Measurements from ENCODE around the gene HOGA1. TPM values are rescaled to one million over a fixed set of nuclear protein-coding genes. Genes with fewer than 3 reads are reported as not detected.

Gene HOGA1
- total and polyA plus RNA-seq, 2 donors (not counting 1 experiment from before 2014, with no cell fraction given): 0.58 to 1.5 TPM

GRCh38 chr10:97589479-97589878 is 5.3 kb downstream of the HOGA1 start, which contains the start of gene C10orf62:
Gene C10orf62, plus strand, starts transcription at chr10:97589721. Its CDS starts 177 bp downstream, at chr10:97589898.
- Histone ChIP-seq H3K4me2 (ENCODE audit: extremely low read depth, insufficient read depth, low read length) (no peak within 1 kb of the TSS), H4K20me1 (ENCODE audit: control insufficient read depth, extremely low read depth, insufficient read depth, low read length) (no peaks in the 10 kb centered on the region), H3K27ac (ENCODE audit: insufficient read depth, low read length) (no peak within 1 kb of the TSS), H3K9ac (ENCODE audit: insufficient read depth, low read length) (no peak within 1 kb of the TSS), H3K27me3 (ENCODE audit: control insufficient read depth, insufficient read depth, low read length) (no peaks in the 10 kb centered on the region), H3K9me3 (ENCODE audit: control insufficient read depth, insufficient read depth, low read depth, low read length) (no peaks in the 10 kb centered on the region), H3K4me3 (replicated peaks in 1 of 4; ENCODE audit: control extremely low read depth in 1 of 4, insufficient read depth in 1 of 4, low read depth in 3 of 4, low read length in 4 of 4) (no peak within 1 kb of the TSS), H2AFZ (ENCODE audit: low read length) (no peak within 1 kb of the TSS), H3K79me2 (ENCODE audit: control insufficient read depth, insufficient read depth, low read length) (no peaks in the 10 kb centered on the region), H3K4me1 (ENCODE audit: control insufficient read depth, extremely low read depth, insufficient read depth, low read length) (peaks cover 4% of the 10 kb centered on the region), H3K36me3 (ENCODE audit: control insufficient read depth, insufficient read depth, low read length) (no peaks in the 10 kb centered on the region)
- no peak for DNase-seq (ENCODE audit: low read depth in 2 of 2)
- TF ChIP-seq EZH2 (IDR thresholded peaks at IDR 0.05; ENCODE audit: low read length, missing control alignments): no peak
- no peak for TF ChIP-seq CTCF (conservative IDR thresholded peaks at IDR 0.05 in 1 of 2, IDR thresholded peaks at IDR 0.05 in 1 of 2; ENCODE audit: low read depth in 1 of 2, low read length in 2 of 2)

- no peak overlapping the region for H3K4me2 ChIP-seq (ENCODE audit: extremely low read depth, insufficient read depth, low read length)
- peaks cover 4% of the 10 kb centered on the region for H3K4me1 ChIP-seq (ENCODE audit: control insufficient read depth, extremely low read depth, insufficient read depth, low read length)
- no peaks in the 10 kb centered on the region for H3K9me3 ChIP-seq (ENCODE audit: control insufficient read depth, insufficient read depth, low read depth, low read length)
- no peaks in the 10 kb centered on the region for H3K27me3 ChIP-seq (ENCODE audit: control insufficient read depth, insufficient read depth, low read length)
- H3K9ac ChIP-seq (ENCODE audit: insufficient read depth, low read length): no peak overlapping the region
- no peaks in the 10 kb centered on the region for H4K20me1 ChIP-seq (ENCODE audit: control insufficient read depth, extremely low read depth, insufficient read depth, low read length)
- no peak for DNase-seq (ENCODE audit: low read depth in 2 of 2)
- H2AFZ ChIP-seq (ENCODE audit: low read length): no peak overlapping the region
- H3K27ac ChIP-seq (ENCODE audit: insufficient read depth, low read length): no peak overlapping the region
- TF ChIP-seq CTCF (conservative IDR thresholded peaks at IDR 0.05 in 1 of 2, IDR thresholded peaks at IDR 0.05 in 1 of 2; ENCODE audit: low read depth in 1 of 2, low read length in 2 of 2): no peak
- no peak for TF ChIP-seq EZH2 (IDR thresholded peaks at IDR 0.05; ENCODE audit: low read length, missing control alignments)
- H3K79me2 ChIP-seq (ENCODE audit: control insufficient read depth, insufficient read depth, low read length): no peaks in the 10 kb centered on the region
- H3K4me3 ChIP-seq (replicated peaks in 1 of 4; ENCODE audit: control extremely low read depth in 1 of 4, insufficient read depth in 1 of 4, low read depth in 3 of 4, low read length in 4 of 4): no peak overlapping the region
- H3K36me3 ChIP-seq (ENCODE audit: control insufficient read depth, insufficient read depth, low read length): no peaks in the 10 kb centered on the region
Observed at GRCh38 chr10:97590082-97590747, 6.0 kb downstream of the HOGA1 start.

- Histone ChIP-seq H3K4me1 (ENCODE audit: control insufficient read depth, extremely low read depth, insufficient read depth, low read length) (peaks cover 8% of the 10 kb centered on the region), H2AFZ (ENCODE audit: low read length) (no peak overlapping the region), H3K4me2 (ENCODE audit: extremely low read depth, insufficient read depth, low read length) (no peak overlapping the region), H3K9ac (ENCODE audit: insufficient read depth, low read length) (no peak overlapping the region), H3K27ac (ENCODE audit: insufficient read depth, low read length) (no peak overlapping the region), H3K36me3 (ENCODE audit: control insufficient read depth, insufficient read depth, low read length) (no peaks in the 10 kb centered on the region), H3K79me2 (ENCODE audit: control insufficient read depth, insufficient read depth, low read length) (no peaks in the 10 kb centered on the region), H3K4me3 (replicated peaks in 1 of 4; ENCODE audit: control extremely low read depth in 1 of 4, insufficient read depth in 1 of 4, low read depth in 3 of 4, low read length in 4 of 4) (no peak overlapping the region), H4K20me1 (ENCODE audit: control insufficient read depth, extremely low read depth, insufficient read depth, low read length) (no peaks in the 10 kb centered on the region), H3K27me3 (ENCODE audit: control insufficient read depth, insufficient read depth, low read length) (no peaks in the 10 kb centered on the region), H3K9me3 (ENCODE audit: control insufficient read depth, insufficient read depth, low read depth, low read length) (no peaks in the 10 kb centered on the region)
- no peak for DNase-seq (ENCODE audit: low read depth in 2 of 2)
- TF ChIP-seq CTCF (conservative IDR thresholded peaks at IDR 0.05 in 1 of 2, IDR thresholded peaks at IDR 0.05 in 1 of 2; ENCODE audit: low read depth in 1 of 2, low read length in 2 of 2): no peak
- no peak for TF ChIP-seq EZH2 (IDR thresholded peaks at IDR 0.05; ENCODE audit: low read length, missing control alignments)
Observed at GRCh38 chr10:97590748-97591495, 6.7 kb downstream of the HOGA1 start.
